Limb (tissue), 2 donors: ENCODE data around the gene ETS1.
A peak's percentile ranks its signal among the peaks of the same experiment; 100 is the strongest.

Source experiments
- DNase-seq, 2 donors: peaks; one replicate each; pipeline ENCODE4 v3.0.0-alpha.2; 2016; ENCODE audit errors: extremely low spot score in 2 of 2

ETS1 gene

GRCh38 chr11:128570632-128571031 is 16.7 kb downstream of the ETS1 start:
- no peak for DNase-seq

- no peak for DNase-seq
Observed at GRCh38 chr11:128569291-128569690, 18.1 kb downstream of the ETS1 start.

GRCh38 chr11:128568166-128568778 is 19.1 kb downstream of the ETS1 start:
- DNase-seq = no peak

GRCh38 chr11:128567130-128567529 is 20.2 kb downstream of the ETS1 start:
- DNase-seq = no peak

- no peak for DNase-seq
Observed at GRCh38 chr11:128565881-128566280, 21.5 kb downstream of the ETS1 start.

- no peak for DNase-seq
Observed at GRCh38 chr11:128564642-128565245, 22.6 kb downstream of the ETS1 start.

- DNase-seq = no peak
Observed at GRCh38 chr11:128563942-128564641, 23.3 kb downstream of the ETS1 start.

- DNase-seq = no peak
Observed at GRCh38 chr11:128563308-128563707, 24.1 kb downstream of the ETS1 start.

GRCh38 chr11:128559496-128560103 is 27.8 kb downstream of the ETS1 start:
- no peak for DNase-seq

- no peak for DNase-seq
Observed at GRCh38 chr11:128555606-128556005, 31.8 kb downstream of the ETS1 start.

GRCh38 chr11:128553662-128554362 is 33.5 kb downstream of the ETS1 start:
- peak; percentile 74 to 76 for DNase-seq

GRCh38 chr11:128552783-128553661 is 34.3 kb downstream of the ETS1 start:
- no peak for DNase-seq

GRCh38 chr11:128551611-128552335 is 35.6 kb downstream of the ETS1 start:
- DNase-seq = no peak

- DNase-seq = no peak
Observed at GRCh38 chr11:128551058-128551457, 36.3 kb downstream of the ETS1 start.

- no peak for DNase-seq
Observed at GRCh38 chr11:128550261-128550821, 37.0 kb downstream of the ETS1 start.

- peak; percentile 31 to 63 for DNase-seq
Observed at GRCh38 chr11:128549256-128549944, 38.0 kb downstream of the ETS1 start.

- peak; percentile 77 to 81 for DNase-seq
Observed at GRCh38 chr11:128548649-128549255, 38.6 kb downstream of the ETS1 start.

- DNase-seq = peak in 1 of 2 donors; percentile 21
Observed at GRCh38 chr11:128547946-128548648, 39.3 kb downstream of the ETS1 start.
